Keratinocyte (primary cell): ENCODE results near the gene GYS1.

Source experiments
- EZH2 ChIP-seq: IDR thresholded peaks from one replicate; pipeline ENCODE4 v1.6.1; 2012; ENCODE audit warnings: inconsistent platforms, mild to moderate bottlenecking, low read length, moderate library complexity
- TF ChIP-seq, protein P1 (sequence below), 3 experiments: IDR thresholded peaks in 1 of 3; conservative IDR thresholded peaks in 1 of 3; optimal IDR thresholded peaks in 1 of 3; 2 replicates in 2 of 3; 3 replicates in 1 of 3; pipeline versions ENCODE3 to v1.5.1; 2011; ENCODE audit warnings: low read length in 3 of 3, mild to moderate bottlenecking in 3 of 3, moderate library complexity in 2 of 3, control low read depth in 1 of 3, inconsistent platforms in 1 of 3; ENCODE audit not compliant: insufficient read depth in 2 of 3; ENCODE audit errors: extremely low read depth in 1 of 3

DNA sequence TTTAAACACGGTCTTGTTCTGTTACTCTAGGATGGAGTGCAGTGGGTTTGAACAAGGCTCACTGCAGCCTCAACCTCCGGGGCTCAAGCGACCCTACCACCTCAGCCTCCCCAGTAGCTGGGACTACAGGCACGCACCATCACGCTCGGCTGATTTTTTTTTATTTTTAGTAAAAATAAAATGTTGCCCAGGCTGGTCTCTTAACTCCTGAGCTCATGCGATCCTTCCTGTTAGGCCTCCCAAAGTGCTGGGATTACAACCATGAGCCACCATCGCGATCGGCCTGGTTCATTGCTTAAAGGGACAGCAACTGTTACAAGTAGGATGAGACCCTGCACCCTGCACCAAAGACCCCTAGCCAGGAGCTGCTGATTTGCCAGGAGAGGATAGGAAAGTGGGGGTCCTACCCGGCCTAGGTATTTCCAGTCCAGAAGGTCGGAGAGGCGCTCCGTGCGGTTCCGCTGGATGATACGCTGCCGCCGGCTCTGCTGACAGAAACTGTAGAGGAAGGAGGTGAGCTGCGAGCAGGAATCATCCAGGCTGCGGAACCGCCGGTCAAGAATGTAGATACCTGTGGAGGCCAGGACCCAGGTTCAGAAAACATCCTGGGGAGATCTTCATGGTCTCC lies 22.9 kb downstream of the GYS1 start:
- TF ChIP-seq, protein P1, sequence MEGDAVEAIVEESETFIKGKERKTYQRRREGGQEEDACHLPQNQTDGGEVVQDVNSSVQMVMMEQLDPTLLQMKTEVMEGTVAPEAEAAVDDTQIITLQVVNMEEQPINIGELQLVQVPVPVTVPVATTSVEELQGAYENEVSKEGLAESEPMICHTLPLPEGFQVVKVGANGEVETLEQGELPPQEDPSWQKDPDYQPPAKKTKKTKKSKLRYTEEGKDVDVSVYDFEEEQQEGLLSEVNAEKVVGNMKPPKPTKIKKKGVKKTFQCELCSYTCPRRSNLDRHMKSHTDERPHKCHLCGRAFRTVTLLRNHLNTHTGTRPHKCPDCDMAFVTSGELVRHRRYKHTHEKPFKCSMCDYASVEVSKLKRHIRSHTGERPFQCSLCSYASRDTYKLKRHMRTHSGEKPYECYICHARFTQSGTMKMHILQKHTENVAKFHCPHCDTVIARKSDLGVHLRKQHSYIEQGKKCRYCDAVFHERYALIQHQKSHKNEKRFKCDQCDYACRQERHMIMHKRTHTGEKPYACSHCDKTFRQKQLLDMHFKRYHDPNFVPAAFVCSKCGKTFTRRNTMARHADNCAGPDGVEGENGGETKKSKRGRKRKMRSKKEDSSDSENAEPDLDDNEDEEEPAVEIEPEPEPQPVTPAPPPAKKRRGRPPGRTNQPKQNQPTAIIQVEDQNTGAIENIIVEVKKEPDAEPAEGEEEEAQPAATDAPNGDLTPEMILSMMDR (optimal IDR thresholded peaks at IDR 0.05 in 1 of 3, IDR thresholded peaks at IDR 0.05 in 1 of 3, conservative IDR thresholded peaks at IDR 0.05 in 1 of 3; ENCODE audit: extremely low read depth in 1 of 3, insufficient read depth in 2 of 3, low read length in 3 of 3): no peak
- TF ChIP-seq EZH2: no peak
